ENCODE results near the gene SDK1. TPM values are rescaled to one million over a fixed set of nuclear protein-coding genes. Genes with fewer than 3 reads are reported as not detected.

SDK1 gene
- total RNA-seq, 4 donors from 2014 or later: under 0.01 to 16.2 (median 7.2) TPM

DNA sequence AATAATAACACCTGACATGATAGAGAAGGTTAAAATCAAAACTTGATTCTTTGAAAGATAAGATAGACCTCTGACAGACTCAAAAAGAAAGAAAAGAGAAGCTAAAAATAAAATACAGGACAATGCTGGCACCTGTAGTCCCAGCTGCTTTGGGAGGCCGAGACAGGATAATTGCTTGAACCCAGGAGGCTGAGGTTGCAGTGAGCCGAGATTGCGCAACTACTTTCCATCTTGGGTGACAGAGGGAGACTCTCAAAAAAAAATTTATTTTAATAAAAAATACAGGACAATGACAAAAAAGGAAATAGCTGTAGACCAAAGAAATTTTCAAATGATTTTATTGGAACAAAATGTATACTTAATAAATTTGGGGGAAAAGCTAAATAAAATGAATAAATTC lies 263.2 kb downstream of the SDK1 start:
- intact Hi-C loops (cut with DNase I; ENCODE audit: low total_unique reads): no loop called here
- TF ChIP-seq POLR2A (IDR thresholded peaks at IDR 0.05): no peak
- TF ChIP-seq, protein P1, sequence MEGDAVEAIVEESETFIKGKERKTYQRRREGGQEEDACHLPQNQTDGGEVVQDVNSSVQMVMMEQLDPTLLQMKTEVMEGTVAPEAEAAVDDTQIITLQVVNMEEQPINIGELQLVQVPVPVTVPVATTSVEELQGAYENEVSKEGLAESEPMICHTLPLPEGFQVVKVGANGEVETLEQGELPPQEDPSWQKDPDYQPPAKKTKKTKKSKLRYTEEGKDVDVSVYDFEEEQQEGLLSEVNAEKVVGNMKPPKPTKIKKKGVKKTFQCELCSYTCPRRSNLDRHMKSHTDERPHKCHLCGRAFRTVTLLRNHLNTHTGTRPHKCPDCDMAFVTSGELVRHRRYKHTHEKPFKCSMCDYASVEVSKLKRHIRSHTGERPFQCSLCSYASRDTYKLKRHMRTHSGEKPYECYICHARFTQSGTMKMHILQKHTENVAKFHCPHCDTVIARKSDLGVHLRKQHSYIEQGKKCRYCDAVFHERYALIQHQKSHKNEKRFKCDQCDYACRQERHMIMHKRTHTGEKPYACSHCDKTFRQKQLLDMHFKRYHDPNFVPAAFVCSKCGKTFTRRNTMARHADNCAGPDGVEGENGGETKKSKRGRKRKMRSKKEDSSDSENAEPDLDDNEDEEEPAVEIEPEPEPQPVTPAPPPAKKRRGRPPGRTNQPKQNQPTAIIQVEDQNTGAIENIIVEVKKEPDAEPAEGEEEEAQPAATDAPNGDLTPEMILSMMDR (IDR thresholded peaks at IDR 0.05): no peak

DNA sequence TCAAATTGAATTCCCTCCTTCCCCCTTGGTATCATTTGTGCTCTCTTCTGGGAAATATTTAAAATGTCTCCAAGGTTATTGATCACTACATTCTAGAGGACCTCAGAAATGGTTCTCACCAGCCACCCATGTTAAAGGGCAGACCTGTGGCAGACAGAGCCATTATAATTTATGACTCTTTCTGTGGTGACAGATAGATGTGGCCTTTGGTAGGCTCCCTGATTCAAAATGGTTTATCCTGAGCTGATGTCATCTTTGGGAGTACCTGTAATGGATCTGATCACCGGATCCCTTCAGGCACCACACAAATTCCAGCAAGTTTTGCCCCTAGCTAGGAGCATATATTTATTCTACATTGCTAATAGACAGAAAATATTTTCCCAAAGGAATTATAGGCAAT lies 267.5 kb downstream of the SDK1 start:
- intact Hi-C loops (cut with DNase I; ENCODE audit: low total_unique reads): no loop called here
- no peak for TF ChIP-seq POLR2A (IDR thresholded peaks at IDR 0.05)
- H3K4me3 ChIP-seq: no peak overlapping the region
- no peaks in the 10 kb centered on the region for H3K36me3 ChIP-seq
- DNase-seq: no peak
- no peaks in the 10 kb centered on the region for H3K27me3 ChIP-seq
- no peaks in the 10 kb centered on the region for H3K4me1 ChIP-seq
- no peak overlapping the region for H3K27ac ChIP-seq
- no peaks in the 10 kb centered on the region for H3K9me3 ChIP-seq

More for the DNA sequence above, 263.2 kb downstream of the SDK1 start:
- Histone ChIP-seq H3K27me3 (no peaks in the 10 kb centered on the region), H3K27ac (no peak overlapping the region), H3K4me3 (no peak overlapping the region), H3K4me1 (no peaks in the 10 kb centered on the region), H3K36me3 (no peaks in the 10 kb centered on the region), H3K9me3 (no peaks in the 10 kb centered on the region)
- no peak for DNase-seq

- no peak for DNase-seq
- no peak for TF ChIP-seq POLR2A (IDR thresholded peaks at IDR 0.05)
- TF ChIP-seq, protein P1 (IDR thresholded peaks at IDR 0.05): no peak
Observed at GRCh38 chr7:3569643-3570042, 268.6 kb downstream of the SDK1 start.

GRCh38 chr7:3573151-3573550 lies 272.1 kb downstream of the SDK1 start:
- DNase-seq: no peak
- intact Hi-C loops (cut with DNase I; ENCODE audit: low total_unique reads): no loop called here
- no peak overlapping the region for H3K4me3 ChIP-seq
- no peaks in the 10 kb centered on the region for H3K9me3 ChIP-seq
- H3K4me1 ChIP-seq: no peaks in the 10 kb centered on the region
- TF ChIP-seq POLR2A (IDR thresholded peaks at IDR 0.05): no peak
- TF ChIP-seq, protein P1 (IDR thresholded peaks at IDR 0.05): no peak
- H3K27ac ChIP-seq: no peak overlapping the region
- no peaks in the 10 kb centered on the region for H3K36me3 ChIP-seq
- no peaks in the 10 kb centered on the region for H3K27me3 ChIP-seq

More at GRCh38 chr7:3569643-3570042, 268.6 kb downstream of the SDK1 start:
- Histone ChIP-seq H3K27me3 (no peaks in the 10 kb centered on the region), H3K4me3 (no peak overlapping the region), H3K4me1 (no peaks in the 10 kb centered on the region), H3K9me3 (no peaks in the 10 kb centered on the region), H3K36me3 (no peaks in the 10 kb centered on the region), H3K27ac (no peak overlapping the region)
- intact Hi-C loops (cut with DNase I; ENCODE audit: low total_unique reads): no loop called here

DNA sequence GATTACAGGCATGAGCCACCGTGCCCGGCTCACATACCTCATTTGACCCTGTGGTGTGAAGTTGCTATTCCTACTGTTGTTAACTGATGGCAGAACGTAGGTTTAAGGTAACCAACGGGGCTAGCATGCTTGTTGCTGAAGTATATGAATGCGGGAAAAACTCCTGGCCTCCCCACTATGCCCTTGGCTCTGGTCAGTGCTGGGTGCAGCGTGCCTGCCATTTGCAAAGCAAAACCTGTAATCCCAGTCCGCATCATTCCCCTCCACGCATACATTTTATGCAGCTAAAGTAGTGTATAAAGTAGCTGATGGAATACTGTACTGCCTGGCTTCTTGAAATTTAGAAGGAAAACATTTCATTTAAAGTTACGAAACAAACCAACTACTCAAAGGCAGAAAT lies 273.3 kb downstream of the SDK1 start:
- TF ChIP-seq, protein P1 (IDR thresholded peaks at IDR 0.05): no peak
- TF ChIP-seq POLR2A (IDR thresholded peaks at IDR 0.05): no peak
- intact Hi-C loops (cut with DNase I; ENCODE audit: low total_unique reads): no loop called here
- H3K27ac ChIP-seq: no peak overlapping the region
- no peaks in the 10 kb centered on the region for H3K36me3 ChIP-seq
- no peak for DNase-seq
- no peaks in the 10 kb centered on the region for H3K9me3 ChIP-seq
- no peaks in the 10 kb centered on the region for H3K27me3 ChIP-seq
- H3K4me3 ChIP-seq: no peak overlapping the region
- no peaks in the 10 kb centered on the region for H3K4me1 ChIP-seq

Measured in uterus (tissue), 4 donors.